Brain microvascular endothelial cell (primary cell): Measurements from ENCODE around the gene PLXNB3.
"Not testable (repeated sequence)": the region's sequence is repeated elsewhere in the genome, so short reads cannot be mapped to it uniquely, and the experiment has no call there.

Experiments used
- DNase-seq: peaks from one replicate; pipeline ENCODE4 v3.0.0-alpha.2; 2020
- H3K27ac ChIP-seq: fragments of 250-450 bp; sonication (Bioruptor Pico); 2 replicates; pipeline ENCODE4 v1.5.1; 2020; ENCODE audit warnings: mild to moderate bottlenecking, moderate library complexity
- H3K27me3 ChIP-seq: fragments of 250-450 bp; sonication (Bioruptor Pico); replicated peaks from 2 replicates; pipeline ENCODE4 v1.5.1; 2020; ENCODE audit warnings: mild to moderate bottlenecking
- H3K36me3 ChIP-seq: fragments of 250-450 bp; sonication (Bioruptor Pico); replicated peaks from 2 replicates; pipeline ENCODE4 v1.5.1; 2020; ENCODE audit warnings: mild to moderate bottlenecking
- H3K4me3 ChIP-seq: 2 replicates; pipeline ENCODE4 v1.5.1; 2011; ENCODE audit warnings: low read depth, mild to moderate bottlenecking, control low read depth, low read length, moderate library complexity
- in situ Hi-C: cut with HindIII; loops from 2 replicates; pipeline ENCODE4 v1.10.0; 2017; ENCODE audit warnings: low sequenced_read_pairs, low pct_ligation_motif_present
- TF ChIP-seq, protein P1 (sequence below): IDR thresholded peaks from 2 replicates; pipeline ENCODE4 v1.5.1; 2011; ENCODE audit warnings: low read depth, mild to moderate bottlenecking, moderate library complexity, low read length, control low read depth, inconsistent platforms; ENCODE audit errors: missing control alignments

The PLXNB3 gene

GRCh38 chrX:153816831-153817690 lies 53.0 kb downstream of the PLXNB3 start:
- no peaks in the 10 kb centered on the region for H3K27me3 ChIP-seq
- no peak for DNase-seq
- TF ChIP-seq, protein P1, sequence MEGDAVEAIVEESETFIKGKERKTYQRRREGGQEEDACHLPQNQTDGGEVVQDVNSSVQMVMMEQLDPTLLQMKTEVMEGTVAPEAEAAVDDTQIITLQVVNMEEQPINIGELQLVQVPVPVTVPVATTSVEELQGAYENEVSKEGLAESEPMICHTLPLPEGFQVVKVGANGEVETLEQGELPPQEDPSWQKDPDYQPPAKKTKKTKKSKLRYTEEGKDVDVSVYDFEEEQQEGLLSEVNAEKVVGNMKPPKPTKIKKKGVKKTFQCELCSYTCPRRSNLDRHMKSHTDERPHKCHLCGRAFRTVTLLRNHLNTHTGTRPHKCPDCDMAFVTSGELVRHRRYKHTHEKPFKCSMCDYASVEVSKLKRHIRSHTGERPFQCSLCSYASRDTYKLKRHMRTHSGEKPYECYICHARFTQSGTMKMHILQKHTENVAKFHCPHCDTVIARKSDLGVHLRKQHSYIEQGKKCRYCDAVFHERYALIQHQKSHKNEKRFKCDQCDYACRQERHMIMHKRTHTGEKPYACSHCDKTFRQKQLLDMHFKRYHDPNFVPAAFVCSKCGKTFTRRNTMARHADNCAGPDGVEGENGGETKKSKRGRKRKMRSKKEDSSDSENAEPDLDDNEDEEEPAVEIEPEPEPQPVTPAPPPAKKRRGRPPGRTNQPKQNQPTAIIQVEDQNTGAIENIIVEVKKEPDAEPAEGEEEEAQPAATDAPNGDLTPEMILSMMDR = no peak

DNA sequence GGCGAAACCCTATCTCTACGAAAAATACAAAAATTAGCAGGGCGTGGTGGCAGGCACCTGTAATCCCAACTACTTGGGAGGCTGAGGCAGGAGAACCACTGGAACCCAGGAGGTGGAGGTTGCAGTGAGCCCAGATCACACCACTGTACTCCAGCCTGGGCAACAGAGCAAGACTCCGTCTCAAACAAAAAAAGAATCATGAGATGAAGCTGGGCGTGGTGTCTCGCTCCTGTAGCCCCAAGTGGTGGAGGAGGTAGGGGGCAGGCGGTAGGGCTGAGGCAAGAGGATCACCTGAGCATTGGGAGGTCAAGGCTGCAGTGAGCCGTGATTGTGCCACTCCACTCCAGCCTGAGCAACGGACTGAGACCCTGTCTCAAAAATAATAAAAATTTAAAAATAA lies 54.0 kb downstream of the PLXNB3 start:
- H3K4me3 ChIP-seq, H3K27me3 ChIP-seq, DNase-seq, H3K27ac ChIP-seq, in situ Hi-C loops, H3K36me3 ChIP-seq: not testable (repeated sequence)

More at GRCh38 chrX:153816831-153817690, 53.0 kb downstream of the PLXNB3 start:
- Histone ChIP-seq H3K4me3 (no peak overlapping the region), H3K36me3 (no peaks in the 10 kb centered on the region), H3K27ac (no peak overlapping the region)
- in situ Hi-C loops = no loop called here

DNA sequence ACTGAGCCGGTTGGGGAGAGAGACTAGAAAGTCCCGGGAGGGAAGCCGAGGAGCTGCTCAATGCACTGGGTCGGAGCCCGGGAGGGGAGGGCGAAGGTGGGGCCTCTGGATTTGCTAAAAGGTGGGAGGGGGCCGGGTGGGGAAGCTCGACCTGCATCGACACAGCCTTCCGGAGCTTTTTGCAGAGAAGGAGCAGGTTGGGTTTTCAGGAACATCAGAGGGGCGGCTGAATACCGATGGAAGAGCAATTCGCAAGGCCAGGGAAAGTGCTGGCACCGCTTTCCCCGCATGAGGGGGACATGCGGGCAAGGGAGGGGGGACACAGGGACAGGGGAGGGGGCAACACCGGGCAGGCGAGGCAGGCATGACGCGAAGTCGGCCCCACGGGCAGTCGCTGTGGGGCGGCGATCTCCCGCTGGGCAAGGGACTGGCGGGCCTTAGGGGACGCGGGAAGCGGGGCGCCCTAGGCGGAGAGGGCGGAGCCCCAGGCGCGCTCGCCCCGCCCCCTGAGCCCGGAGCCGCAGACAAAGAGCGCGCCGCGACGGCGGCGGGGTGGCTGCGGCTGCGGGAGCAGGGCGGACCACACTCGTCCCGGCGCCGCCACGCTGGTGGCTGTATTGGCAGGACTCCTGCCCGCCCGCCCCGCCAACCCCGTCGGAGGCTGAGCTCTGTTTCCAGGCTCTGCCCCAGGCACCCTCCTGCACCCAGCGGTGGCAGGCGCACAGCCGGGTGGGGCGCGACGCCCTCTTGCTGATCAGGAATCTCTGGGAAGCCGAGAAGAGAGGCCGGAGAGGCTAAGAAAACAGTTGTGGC lies 54.7 kb downstream of the PLXNB3 start:
- in situ Hi-C loops = no loop called here
- DNase-seq = no peak
- H3K27ac ChIP-seq = no peak overlapping the region
- peak overlapping the region; percentile 35 for H3K4me3 ChIP-seq
- no peaks in the 10 kb centered on the region for H3K36me3 ChIP-seq
- H3K27me3 ChIP-seq = no peaks in the 10 kb centered on the region
- TF ChIP-seq, protein P1 = no peak

DNA sequence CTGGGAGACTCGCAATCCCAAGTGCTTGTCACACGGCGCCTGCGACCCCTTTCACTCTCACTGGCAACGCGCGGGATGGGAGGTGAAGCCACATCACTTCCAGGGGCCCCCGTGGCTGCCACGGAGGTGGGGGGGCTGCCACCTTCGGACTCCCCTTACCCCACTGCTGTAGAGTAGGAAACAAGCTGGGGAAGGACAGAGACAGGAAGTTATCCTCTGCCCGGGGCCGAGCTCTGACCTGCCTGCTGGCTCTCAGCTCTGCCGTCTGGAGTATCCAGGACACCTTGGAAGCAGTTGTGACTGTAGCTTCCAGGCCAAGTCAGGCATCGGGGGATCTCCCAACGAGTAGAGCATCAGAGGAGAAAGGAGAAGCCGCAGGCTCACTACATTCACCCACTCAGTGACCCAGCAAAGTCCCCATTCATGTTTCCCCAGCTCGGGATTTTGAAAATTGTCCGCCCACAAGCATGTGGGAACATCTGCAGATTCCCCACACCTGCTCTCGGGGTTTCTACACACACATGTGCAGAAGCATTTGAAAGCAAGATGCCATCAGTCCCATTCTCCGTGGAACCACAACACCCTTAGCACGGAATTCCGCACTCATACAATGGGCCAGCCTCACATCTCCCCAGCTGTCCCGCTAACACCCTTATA lies 55.5 kb downstream of the PLXNB3 start:
- Histone ChIP-seq H3K4me3 (peak overlapping the region; percentile 35), H3K36me3 (no peaks in the 10 kb centered on the region)
- in situ Hi-C loops = no loop called here

GRCh38 chrX:153820601-153821000 lies 56.6 kb downstream of the PLXNB3 start:
- Histone ChIP-seq H3K27me3 (no peaks in the 10 kb centered on the region), H3K4me3 (no peak overlapping the region), H3K27ac (no peak overlapping the region), H3K36me3 (no peaks in the 10 kb centered on the region)
- in situ Hi-C loops = no loop called here
- no peak for DNase-seq
- TF ChIP-seq, protein P1 = no peak

More for the DNA sequence above, 55.5 kb downstream of the PLXNB3 start:
- H3K27ac ChIP-seq = no peak overlapping the region
- no peak for DNase-seq
- TF ChIP-seq, protein P1 = no peak
- H3K27me3 ChIP-seq = no peaks in the 10 kb centered on the region

DNA sequence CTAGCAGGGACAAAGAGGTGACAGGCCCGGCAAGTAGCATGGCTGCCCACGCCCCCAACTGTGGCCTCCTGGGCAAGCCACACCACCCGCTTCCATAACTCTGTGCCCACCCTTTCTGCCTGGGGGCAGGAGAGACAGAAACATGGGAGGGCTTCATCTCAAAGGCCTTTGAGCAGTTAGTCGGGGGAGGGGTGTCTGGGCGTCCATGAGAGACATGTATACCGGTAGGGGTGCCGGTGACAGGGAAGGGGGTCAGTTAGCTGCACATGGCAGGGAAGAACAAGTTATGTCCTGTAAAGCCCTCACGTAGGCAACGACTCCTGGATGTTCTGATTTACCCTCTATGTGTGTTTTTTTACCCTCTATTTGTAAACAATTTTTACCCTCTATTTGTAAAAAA lies 57.0 kb downstream of the PLXNB3 start:
- Histone ChIP-seq H3K27me3 (no peaks in the 10 kb centered on the region), H3K4me3 (no peak overlapping the region), H3K36me3 (no peaks in the 10 kb centered on the region), H3K27ac (no peak overlapping the region)
- TF ChIP-seq, protein P1 = no peak
- in situ Hi-C loops = no loop called here
- DNase-seq = no peak
